ENCODE measurements around the gene LYRM1. TPM values are rescaled to one million over a fixed set of nuclear protein-coding genes. Genes with fewer than 3 reads are reported as not detected.

LYRM1 gene
- total and polyA plus RNA-seq, 2 of the 8 experiments (the other 6 are each of a cell fraction or from before 2014, with no cell fraction given), result 11.6 to 13.4 TPM

- no peak overlapping the region for H3K23ac ChIP-seq (ENCODE audit: insufficient read length)
- CTCF ChIA-PET (ENCODE audit: partially characterized antibody), result interaction anchor here (0.6 to 1.1 kb wide), 2 partner anchors 61 to 278 kb away, joined by 3 to 4 read pairs; no protein-coding TSS in a partner anchor
- H4K8ac ChIP-seq (ENCODE audit: extremely low read depth, insufficient read depth, low read length), result no peak overlapping the region
- no peaks in the 10 kb centered on the region for H3K79me2 ChIP-seq (ENCODE audit: control insufficient read depth in 1 of 2, insufficient read depth in 2 of 2, low read length in 2 of 2)
- no peak overlapping the region for H3K4me2 ChIP-seq (ENCODE audit: insufficient read depth in 1 of 2, low read depth in 2 of 2, low read length in 2 of 2)
- no peak for DNase-seq (ENCODE audit: low read depth in 1 of 2, low spot score in 2 of 2)
- no peak for FAIRE-seq
- no peak overlapping the region for H2AFZ ChIP-seq (ENCODE audit: low read length)
- H3K9ac ChIP-seq (replicated peaks in 1 of 4; ENCODE audit: extremely low read depth in 1 of 4, low read depth in 3 of 4, low read length in 3 of 4), result no peak overlapping the region
- no peaks in the 10 kb centered on the region; a peak in 1 of 7 replicates for H3K27me3 ChIP-seq (replicated peaks in 1 of 4; ENCODE audit: control insufficient read depth in 3 of 4, extremely low read depth in 1 of 4, insufficient read depth in 3 of 4, low read length in 3 of 4)
- H4K5ac ChIP-seq (ENCODE audit: insufficient read length, low read depth, low read length), result no peak overlapping the region
- H2BK120ac ChIP-seq (replicated peaks; ENCODE audit: low read depth, low read length), result no peak overlapping the region
- no peak overlapping the region for H3K56ac ChIP-seq (replicated peaks; ENCODE audit: insufficient read length, low read depth, low read length)
- no peak overlapping the region for H3K27ac ChIP-seq (ENCODE audit: low read depth, low read length)
- no peak overlapping the region for H2BK20ac ChIP-seq (ENCODE audit: low read length)
- POLR2A ChIA-PET (ENCODE audit: partially characterized antibody), result interaction anchor here (1.4 kb wide), 1 partner anchor 10 kb away, joined by 3 read pairs; no protein-coding TSS in a partner anchor
- H2BK5ac ChIP-seq (ENCODE audit: low read depth, low read length), result no peak overlapping the region
- no peak overlapping the region for H3K14ac ChIP-seq (ENCODE audit: insufficient read length)
- H2BK15ac ChIP-seq (ENCODE audit: low read length), result no peak overlapping the region
- H3K9me3 ChIP-seq (ENCODE audit: insufficient read depth in 2 of 2, low read depth in 1 of 2, low read length in 1 of 2), result no peaks in the 10 kb centered on the region
- H3K36me3 ChIP-seq (ENCODE audit: control insufficient read depth in 2 of 4, insufficient read depth in 4 of 4, low read length in 3 of 4), result no peaks in the 10 kb centered on the region
- H2BK12ac ChIP-seq (ENCODE audit: low read depth, low read length), result no peak overlapping the region
- WGBS, 2 experiments (ENCODE audit: extremely low coverage in 1 of 2, insufficient coverage in 1 of 2, insufficient read length in 1 of 2, insufficient replicate concordance in 2 of 2, low coverage in 1 of 2, low lambda C conversion rate in 2 of 2, missing lambda C conversion rate in 1 of 2), result 75% methylated on average over 1 of the region's 1 CpG; no CpG with 5 or more reads in 1 of the 2 experiments
- H3K18ac ChIP-seq (ENCODE audit: extremely low read depth, low read length), result no peak overlapping the region
- no peak overlapping the region for H4K91ac ChIP-seq (replicated peaks; ENCODE audit: insufficient read length, low read length)
- H3K4ac ChIP-seq (replicated peaks; ENCODE audit: insufficient read length, low read depth, low read length), result no peak overlapping the region
- no peaks in the 10 kb centered on the region for H3K23me2 ChIP-seq (ENCODE audit: low read depth, low read length)
- no peak overlapping the region for H3K4me3 ChIP-seq (ENCODE audit: extremely low read depth in 1 of 4, insufficient read depth in 2 of 4, low read depth in 3 of 4, low read length in 4 of 4)
- no peak overlapping the region for H2AK5ac ChIP-seq (ENCODE audit: low read depth, low read length)
- no peaks in the 10 kb centered on the region for H3K79me1 ChIP-seq (ENCODE audit: low read depth, low read length)
- H4K20me1 ChIP-seq (replicated peaks in 1 of 2; ENCODE audit: control insufficient read depth in 1 of 2, insufficient read depth in 2 of 2, low read length in 2 of 2), result no peaks in the 10 kb centered on the region
- H3K4me1 ChIP-seq (replicated peaks in 1 of 4; ENCODE audit: control insufficient read depth in 3 of 4, insufficient read depth in 4 of 4, low read length in 3 of 4), result no peaks in the 10 kb centered on the region
- TF ChIP-seq KDM1A (IDR thresholded peaks at IDR 0.05; ENCODE audit: borderline replicate concordance, low read length) (no peak), CBX8 (IDR thresholded peaks at IDR 0.05; ENCODE audit: borderline replicate concordance, low read depth, low read length) (no peak), GABPA (IDR thresholded peaks at IDR 0.05; ENCODE audit: borderline replicate concordance, insufficient read depth, low read length) (no peak), CBX5 (IDR thresholded peaks at IDR 0.05; ENCODE audit: low read depth, low read length) (no peak), JUND (IDR thresholded peaks at IDR 0.05; ENCODE audit: low read length) (no peak), RFX5 (IDR thresholded peaks at IDR 0.05; ENCODE audit: borderline replicate concordance, low read depth, low read length) (no peak), TBP (IDR thresholded peaks at IDR 0.05; ENCODE audit: low read depth, low read length) (no peak), POLR2AphosphoS5 (IDR thresholded peaks at IDR 0.05; ENCODE audit: low read depth, low read length) (no peak), JUN (IDR thresholded peaks at IDR 0.05; ENCODE audit: low read depth, low read length) (no peak), SIRT6 (IDR thresholded peaks at IDR 0.05; ENCODE audit: low read length) (no peak), SP1 (IDR thresholded peaks at IDR 0.05; ENCODE audit: low read depth, low read length) (no peak), CEBPB (IDR thresholded peaks at IDR 0.05; ENCODE audit: low read depth, low read length) (no peak), CTBP2 (IDR thresholded peaks at IDR 0.05; ENCODE audit: borderline replicate concordance, insufficient read depth, insufficient read length, low read length) (no peak), CHD1 (IDR thresholded peaks at IDR 0.05; ENCODE audit: low read depth, low read length) (no peak)
- TF ChIP-seq, protein P1, sequence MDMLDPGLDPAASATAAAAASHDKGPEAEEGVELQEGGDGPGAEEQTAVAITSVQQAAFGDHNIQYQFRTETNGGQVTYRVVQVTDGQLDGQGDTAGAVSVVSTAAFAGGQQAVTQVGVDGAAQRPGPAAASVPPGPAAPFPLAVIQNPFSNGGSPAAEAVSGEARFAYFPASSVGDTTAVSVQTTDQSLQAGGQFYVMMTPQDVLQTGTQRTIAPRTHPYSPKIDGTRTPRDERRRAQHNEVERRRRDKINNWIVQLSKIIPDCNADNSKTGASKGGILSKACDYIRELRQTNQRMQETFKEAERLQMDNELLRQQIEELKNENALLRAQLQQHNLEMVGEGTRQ (IDR thresholded peaks at IDR 0.05; ENCODE audit: low read length), result no peak
These were observed 10.8 kb downstream of the LYRM1 start for GRCh38 chr16:20911361-20911760.
